HuH-7 (cell line): ENCODE measurements around the gene MORC1.
A peak's percentile ranks its signal among the peaks of the same experiment; 100 is the strongest.
"Not testable (repeated sequence)": the region's sequence is repeated elsewhere in the genome, so short reads cannot be mapped to it uniquely, and the experiment has no call there.

Source experiments
- DNase-seq: peaks from one replicate; pipeline ENCODE4 v3.0.0; 2011; ENCODE audit warnings: low spot score

MORC1 gene

GRCh38 chr3:109112946-109113760, 4.8 kb downstream of the MORC1 start:
- DNase-seq = no peak

GRCh38 chr3:109109574-109109973, 8.4 kb downstream of the MORC1 start:
- no peak for DNase-seq

- DNase-seq = peak; percentile 51
Measured at GRCh38 chr3:109098079-109098644, 19.8 kb downstream of the MORC1 start.

GRCh38 chr3:109095166-109095565, 22.8 kb downstream of the MORC1 start:
- no peak for DNase-seq

- no peak for DNase-seq
Measured at GRCh38 chr3:109093561-109093960, 24.4 kb downstream of the MORC1 start.

- DNase-seq = no peak
Measured at GRCh38 chr3:109091846-109092245, 26.1 kb downstream of the MORC1 start.

GRCh38 chr3:109089265-109089664, 28.7 kb downstream of the MORC1 start:
- DNase-seq = no peak

GRCh38 chr3:109081746-109082510, 36.0 kb downstream of the MORC1 start:
- DNase-seq = peak; percentile 32

- not testable (repeated sequence) for DNase-seq
Measured at GRCh38 chr3:109080090-109080489, 37.8 kb downstream of the MORC1 start.

GRCh38 chr3:109073116-109073515, 44.8 kb downstream of the MORC1 start:
- DNase-seq = no peak

- no peak for DNase-seq
Measured at GRCh38 chr3:109072194-109072593, 45.7 kb downstream of the MORC1 start.

GRCh38 chr3:109071350-109072142, 46.4 kb downstream of the MORC1 start:
- no peak for DNase-seq

GRCh38 chr3:109070211-109070610, 47.7 kb downstream of the MORC1 start:
- DNase-seq = no peak

GRCh38 chr3:109066864-109067263, 51.1 kb downstream of the MORC1 start:
- no peak for DNase-seq

- DNase-seq = no peak
Measured at GRCh38 chr3:109059264-109059663, 58.7 kb downstream of the MORC1 start.

- DNase-seq = no peak
Measured at GRCh38 chr3:109057616-109058015, 60.3 kb downstream of the MORC1 start.

GRCh38 chr3:109057056-109057455, 60.9 kb downstream of the MORC1 start:
- DNase-seq = no peak

GRCh38 chr3:109050591-109051167, 67.3 kb downstream of the MORC1 start:
- peak; percentile 31 for DNase-seq

- no peak for DNase-seq
Measured at GRCh38 chr3:109047366-109047765, 70.6 kb downstream of the MORC1 start.

GRCh38 chr3:109045271-109046040, 72.5 kb downstream of the MORC1 start:
- no peak for DNase-seq

GRCh38 chr3:109035082-109035481, 82.9 kb downstream of the MORC1 start:
- no peak for DNase-seq
